Neural progenitor cell (in vitro differentiated cells): Measurements from ENCODE around the gene MEIS2.

ENCODE experiments used
- CTCF ChIP-seq: fragments of 200-600 bp; sonication (generic); IDR thresholded peaks from 2 replicates; pipeline ENCODE4 v1.5.1; 2017; ENCODE audit warnings: antibody characterized with exemption, mild to moderate bottlenecking
- EZH2 ChIP-seq: fragments of 200-600 bp; sonication (generic); IDR thresholded peaks from 2 replicates; pipeline ENCODE4 v1.6.1; 2017; ENCODE audit warnings: antibody characterized with exemption, mild to moderate bottlenecking, moderate library complexity
- EZH2phosphoT487 ChIP-seq: fragments of 200-600 bp; sonication (generic); IDR thresholded peaks from 2 replicates; pipeline ENCODE4 v1.6.1; 2017; ENCODE audit warnings: antibody characterized with exemption

GRCh38 chr15:37046876-37047614 is 53.3 kb downstream of the MEIS2 start:
- TF ChIP-seq EZH2phosphoT487 (no peak), CTCF (no peak), EZH2 (no peak)
